ENCODE data around the gene BPI.

The BPI gene

DNA sequence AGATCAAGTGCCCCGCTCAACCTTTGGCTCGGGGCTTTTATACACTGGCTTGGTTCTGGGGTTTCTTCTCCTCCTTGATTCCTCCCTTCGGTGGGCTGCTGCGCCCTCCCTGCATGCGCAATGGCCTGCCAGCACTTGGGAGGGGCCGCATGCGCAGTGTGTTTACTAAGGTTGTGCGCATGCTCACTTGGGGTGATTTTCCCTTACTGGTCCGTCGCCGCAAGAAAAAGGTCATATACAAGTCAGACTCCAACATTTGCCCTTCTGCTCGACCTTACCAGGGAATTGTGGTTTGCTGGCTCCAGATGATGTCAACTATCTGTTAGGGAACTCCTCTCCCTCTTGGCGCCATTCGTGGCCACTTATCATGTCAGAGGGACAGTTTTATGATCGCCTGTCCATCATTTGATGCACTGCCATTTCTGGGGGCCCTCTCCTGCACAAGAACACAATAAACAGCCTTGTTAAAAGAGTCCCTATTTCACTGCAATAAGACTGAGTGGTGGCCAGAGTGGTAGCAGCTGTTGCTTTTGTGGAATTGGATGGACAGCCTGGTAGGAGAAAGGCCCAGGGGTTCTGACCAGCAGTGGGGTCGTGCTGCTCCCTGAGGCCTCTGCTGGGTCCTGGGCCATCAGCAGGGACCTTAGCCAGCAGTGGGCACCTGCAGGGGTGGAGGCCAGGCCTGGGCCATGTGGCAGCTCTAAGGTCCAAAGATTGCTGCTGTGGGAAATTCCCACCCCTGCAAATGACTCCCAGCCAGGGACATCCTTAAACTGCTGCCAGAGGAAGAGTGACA lies 39.6 kb downstream of the BPI start:
- no peaks in the 10 kb centered on the region for H3F3A ChIP-seq (ENCODE audit: insufficient read depth)
- H3K9me2 ChIP-seq (replicated peaks; ENCODE audit: insufficient read depth, low read length): no peaks in the 10 kb centered on the region
- H3K27ac ChIP-seq (ENCODE audit: low read depth, low read length): no peak overlapping the region
- TF ChIP-seq EZH2phosphoT487 (conservative IDR thresholded peaks at IDR 0.05; ENCODE audit: low read length): no peak
- no peak for TF ChIP-seq CTCF (IDR thresholded peaks at IDR 0.05; ENCODE audit: insufficient read depth, low read length, poor library complexity, severe bottlenecking)
- H3K36me3 ChIP-seq (ENCODE audit: low read length): no peaks in the 10 kb centered on the region
- no peak overlapping the region for H3K4me3 ChIP-seq (ENCODE audit: insufficient read depth, low read length, poor library complexity, severe bottlenecking)
- no peaks in the 10 kb centered on the region for H3K27me3 ChIP-seq (ENCODE audit: low read length)
- H3K79me2 ChIP-seq (ENCODE audit: insufficient read depth, low read length): no peaks in the 10 kb centered on the region
- no peak overlapping the region for H2AFZ ChIP-seq (ENCODE audit: low read depth, low read length, severe bottlenecking)
- H3K9me3 ChIP-seq (ENCODE audit: insufficient read depth, low read length): 0 out of 2 replicates have a peak, but pooled peaks cover 4% of the 10 kb centered on the region
- H3K9ac ChIP-seq (ENCODE audit: low read length): no peak overlapping the region
- H4K20me1 ChIP-seq (ENCODE audit: low read depth, low read length): no peaks in the 10 kb centered on the region
- no peak overlapping the region for H3K4me2 ChIP-seq (ENCODE audit: low read depth, low read length, poor library complexity, severe bottlenecking)

DNA sequence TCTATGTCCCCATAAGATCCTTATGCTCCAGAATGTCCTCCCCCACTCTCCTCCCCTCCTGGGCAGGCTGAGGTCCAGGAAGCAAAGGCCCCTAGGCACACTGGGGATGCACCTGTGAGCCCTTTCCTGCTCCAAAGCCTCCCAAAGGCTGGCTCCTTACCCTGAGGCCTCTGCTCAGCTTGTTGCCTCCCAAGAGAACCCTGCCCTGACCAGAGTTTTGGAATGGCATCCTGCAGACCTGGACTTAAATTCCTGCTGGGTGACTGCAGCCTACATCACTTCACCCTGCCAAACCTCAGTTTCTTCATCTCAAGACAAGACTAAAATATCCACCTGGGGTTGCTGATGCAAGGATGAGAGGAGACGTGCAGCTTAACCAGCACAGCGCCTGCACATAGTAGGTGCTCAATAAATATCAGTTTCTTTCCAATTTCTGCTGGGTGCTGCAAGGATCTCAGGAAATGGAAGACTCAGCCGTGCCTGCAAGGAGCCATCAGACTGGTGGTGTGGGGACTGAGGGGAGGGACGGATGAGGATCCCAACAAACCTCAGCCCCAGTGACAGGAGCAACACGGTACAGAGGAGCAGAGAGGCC lies 40.2 kb downstream of the BPI start:
- no peak overlapping the region for H3K9ac ChIP-seq (ENCODE audit: low read length)
- 0 out of 2 replicates have a peak, but pooled peaks cover under 1% of the 10 kb centered on the region for H3K9me3 ChIP-seq (ENCODE audit: insufficient read depth, low read length)
- H3K9me2 ChIP-seq (replicated peaks; ENCODE audit: insufficient read depth, low read length): no peaks in the 10 kb centered on the region
- H3K4me2 ChIP-seq (ENCODE audit: low read depth, low read length, poor library complexity, severe bottlenecking): no peak overlapping the region
- no peaks in the 10 kb centered on the region for H3K79me2 ChIP-seq (ENCODE audit: insufficient read depth, low read length)
- H4K20me1 ChIP-seq (ENCODE audit: low read depth, low read length): no peaks in the 10 kb centered on the region
- H3F3A ChIP-seq (ENCODE audit: insufficient read depth): no peaks in the 10 kb centered on the region
- no peak overlapping the region for H3K4me3 ChIP-seq (ENCODE audit: insufficient read depth, low read length, poor library complexity, severe bottlenecking)
- no peaks in the 10 kb centered on the region for H3K36me3 ChIP-seq (ENCODE audit: low read length)
- no peak overlapping the region for H2AFZ ChIP-seq (ENCODE audit: low read depth, low read length, severe bottlenecking)
- H3K27me3 ChIP-seq (ENCODE audit: low read length): no peaks in the 10 kb centered on the region
- H3K27ac ChIP-seq (ENCODE audit: low read depth, low read length): no peak overlapping the region
- TF ChIP-seq EZH2phosphoT487 (conservative IDR thresholded peaks at IDR 0.05; ENCODE audit: low read length) (no peak), CTCF (IDR thresholded peaks at IDR 0.05; ENCODE audit: insufficient read depth, low read length, poor library complexity, severe bottlenecking) (no peak)

DNA sequence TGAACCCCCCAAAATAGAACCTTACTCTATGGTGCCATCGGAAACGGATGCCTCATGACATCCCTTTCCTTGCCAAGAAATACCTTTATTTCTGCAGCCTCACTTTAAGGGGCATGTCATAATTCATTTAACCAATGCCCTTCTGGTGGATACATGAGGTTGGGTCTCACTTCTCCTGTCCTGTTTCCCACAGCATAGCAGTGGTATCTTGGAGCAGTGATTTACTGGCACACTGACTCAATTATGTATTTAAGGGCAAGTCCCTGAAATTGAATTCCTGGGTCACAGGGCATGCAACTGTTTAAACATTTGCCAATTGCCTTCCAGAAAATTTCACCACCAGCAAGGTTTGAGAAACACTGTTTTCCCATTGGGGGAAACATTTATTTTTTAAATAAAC lies 41.7 kb downstream of the BPI start:
- Histone ChIP-seq H3K4me2 (ENCODE audit: low read depth, low read length, poor library complexity, severe bottlenecking) (no peak overlapping the region), H3K9me3 (ENCODE audit: insufficient read depth, low read length) (no peaks in the 10 kb centered on the region), H3K4me3 (ENCODE audit: insufficient read depth, low read length, poor library complexity, severe bottlenecking) (no peak overlapping the region), H4K20me1 (ENCODE audit: low read depth, low read length) (no peaks in the 10 kb centered on the region), H3K79me2 (ENCODE audit: insufficient read depth, low read length) (no peaks in the 10 kb centered on the region), H3F3A (ENCODE audit: insufficient read depth) (no peaks in the 10 kb centered on the region), H2AFZ (ENCODE audit: low read depth, low read length, severe bottlenecking) (no peak overlapping the region), H3K27me3 (ENCODE audit: low read length) (no peaks in the 10 kb centered on the region), H3K9me2 (replicated peaks; ENCODE audit: insufficient read depth, low read length) (no peaks in the 10 kb centered on the region), H3K36me3 (ENCODE audit: low read length) (no peaks in the 10 kb centered on the region), H3K9ac (ENCODE audit: low read length) (no peak overlapping the region), H3K27ac (ENCODE audit: low read depth, low read length) (no peak overlapping the region)
- TF ChIP-seq EZH2phosphoT487 (conservative IDR thresholded peaks at IDR 0.05; ENCODE audit: low read length) (no peak), CTCF (IDR thresholded peaks at IDR 0.05; ENCODE audit: insufficient read depth, low read length, poor library complexity, severe bottlenecking) (no peak)

Measured in SU-DHL-6 (cell line).